GM18520 (cell line): Measurements from ENCODE around the gene PRAMEF26.
"Not testable (repeated sequence)": the region's sequence is repeated elsewhere in the genome, so short reads cannot be mapped to it uniquely, and the experiment has no call there.

Source experiments
- ATAC-seq: cut with Tn5 transposase; IDR thresholded peaks from one replicate; pipeline ENCODE4 v1.9.1; 2021; ENCODE audit not compliant: unreplicated experiment

PRAMEF26 gene

DNA sequence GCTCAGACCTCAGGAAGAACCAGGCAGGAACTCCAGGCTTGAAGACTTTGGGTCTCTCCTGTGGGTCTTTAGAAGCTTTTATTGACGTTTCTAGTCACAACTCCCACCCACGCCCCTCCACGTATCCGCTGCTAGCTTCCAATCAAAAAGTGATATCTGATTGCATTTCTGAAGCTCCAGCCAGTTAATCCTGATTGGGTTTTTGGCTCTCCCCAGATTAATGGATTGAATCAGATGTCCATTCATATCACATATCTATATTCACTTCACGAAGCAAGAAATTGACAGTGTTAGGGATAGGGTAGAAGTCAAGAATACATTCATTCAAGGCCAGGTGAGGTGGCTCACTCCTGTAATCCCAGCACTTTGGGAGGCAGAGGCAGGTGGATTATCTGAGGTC lies at the start of gene PRAMEF26:
PRAMEF26 (minus strand) TSS at position 101 of the 400 bp plus-strand sequence. CDS start 2,914 bp downstream, outside the sequence.
- ATAC-seq, result not testable (repeated sequence)

DNA sequence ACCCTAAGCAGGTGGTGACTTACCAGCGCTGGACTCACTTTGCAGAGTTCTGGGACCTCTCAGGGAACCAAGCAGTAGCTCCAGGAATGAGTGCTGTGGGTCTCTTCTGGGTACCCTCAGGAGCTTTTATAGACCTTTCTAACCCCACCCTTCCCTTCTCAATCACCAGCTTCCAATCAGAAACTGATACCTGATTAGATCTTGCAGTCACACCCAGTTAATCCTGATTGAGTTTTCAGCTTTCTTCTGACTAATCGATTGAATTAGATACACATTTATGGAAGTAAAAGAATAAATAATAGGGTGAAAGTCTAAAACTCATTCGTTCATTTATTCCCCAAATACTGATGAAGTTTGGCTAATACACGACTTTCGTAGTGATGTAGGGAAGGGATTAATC lies 45.5 kb upstream of the PRAMEF26 start, which contains the start of gene PRAMEF13:
PRAMEF13 (minus strand) TSS at position 101 of the 400 bp plus-strand sequence. CDS start 1,820 bp downstream, outside the sequence.
- ATAC-seq, result not testable (repeated sequence)

GRCh38 chr1:13171548-13171947 lies 15.7 kb upstream of the PRAMEF26 start, which contains the start of gene PRAMEF9:
Gene PRAMEF9, plus strand, starts transcription at chr1:13171848. Its CDS starts 3,433 bp downstream, at chr1:13175281.
- not testable (repeated sequence) for ATAC-seq

- not testable (repeated sequence) for ATAC-seq
Observed at GRCh38 chr1:13165531-13165930, 9.7 kb upstream of the PRAMEF26 start, which contains the start of gene HNRNPCL4. Gene HNRNPCL4, minus strand, starts transcription at chr1:13165631. Its CDS starts 164 bp downstream, at chr1:13165467.

DNA sequence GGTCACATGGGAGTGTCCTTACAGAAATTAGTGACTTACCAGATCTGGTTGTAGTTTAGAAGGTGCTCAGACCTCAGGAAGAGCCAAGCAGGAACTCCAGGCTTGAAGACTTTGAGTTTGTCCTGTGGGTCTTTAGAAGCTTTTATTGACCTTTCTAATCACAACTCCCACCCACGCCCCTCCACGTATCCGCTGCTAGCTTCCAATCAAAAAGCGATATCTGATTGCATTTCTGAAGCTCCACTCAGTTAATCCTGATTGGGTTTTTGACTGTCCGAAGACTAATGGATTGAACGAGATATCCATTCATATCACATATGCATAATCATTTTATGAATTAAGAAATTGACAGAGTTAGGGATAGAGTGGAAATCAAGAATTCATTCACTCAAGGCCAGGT lies 39.1 kb downstream of the PRAMEF26 start, which contains the start of gene HNRNPCL2:
HNRNPCL2 (minus strand) TSS at position 101 of the 400 bp plus-strand sequence. CDS start 454 bp downstream, outside the sequence.
- ATAC-seq, result not testable (repeated sequence)
